NCI-H128 (cell line): ENCODE data around the gene ACTN1.

Experiments used
- DNase-seq: peaks from one replicate; lab custom pipeline; 2025; ENCODE audit not compliant: unreplicated experiment; lab: John Stamatoyannopoulos, UW

Gene ACTN1

GRCh38 chr14:68840454-68840853 is 138.6 kb downstream of the ACTN1 start:
- DNase-seq, result no peak

DNA sequence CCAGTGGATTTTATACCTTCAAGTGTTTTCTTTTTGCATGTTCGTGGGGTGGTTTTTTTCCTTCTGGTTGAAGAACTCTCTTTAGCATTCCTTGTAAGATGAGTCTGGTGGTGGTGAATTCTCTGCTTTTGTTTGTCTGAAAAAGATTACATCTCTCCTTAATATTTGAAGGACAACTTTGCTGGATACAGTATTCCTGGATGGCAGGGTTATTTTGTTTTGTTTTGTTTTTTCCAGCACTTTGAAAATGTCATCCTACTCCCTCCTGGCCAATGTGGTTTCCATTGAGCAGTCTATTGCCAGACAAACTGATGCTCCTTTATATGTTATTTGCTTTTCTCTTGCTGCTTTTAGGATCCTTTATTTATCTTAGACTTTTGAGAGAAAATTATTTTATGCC is 143.0 kb downstream of the ACTN1 start:
- no peak for DNase-seq

DNA sequence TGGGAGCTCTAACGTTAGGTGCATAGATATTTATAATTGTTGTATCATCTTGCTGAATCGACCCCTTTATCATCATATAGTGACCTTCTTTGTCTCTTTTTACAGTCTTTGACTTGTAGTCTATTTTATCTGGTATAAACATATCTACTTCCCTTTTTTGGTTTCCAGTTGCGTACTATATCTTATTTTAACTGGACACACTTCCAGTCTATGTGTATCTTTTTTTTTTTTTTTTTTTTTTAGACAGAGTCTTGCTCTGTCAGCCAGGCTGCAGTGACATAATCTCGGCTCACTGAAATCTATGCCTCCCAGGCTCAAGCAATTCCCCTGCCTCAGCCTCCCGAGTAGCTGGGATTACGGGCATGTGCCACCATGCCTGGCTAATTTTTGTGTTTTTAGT is 144.3 kb downstream of the ACTN1 start:
- DNase-seq, result no peak

DNA sequence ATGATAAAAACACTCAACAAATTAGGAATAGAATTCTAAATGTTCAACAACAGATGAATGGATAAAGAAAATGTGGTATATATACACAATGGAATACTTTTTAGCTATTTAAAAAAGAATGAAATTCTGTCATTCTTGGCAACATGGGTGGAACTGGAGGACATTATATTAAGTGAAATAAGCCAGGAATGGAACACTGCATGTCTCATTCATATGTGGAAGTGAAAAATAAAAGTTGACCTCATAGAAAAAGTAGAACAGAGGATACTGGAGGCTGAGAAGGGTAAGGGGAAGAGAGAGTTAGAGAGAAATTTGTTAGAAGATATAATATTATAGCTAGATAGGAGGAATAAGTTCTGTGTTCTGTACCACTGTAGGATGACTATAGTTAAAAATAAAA is 150.4 kb downstream of the ACTN1 start:
- DNase-seq, result no peak

DNA sequence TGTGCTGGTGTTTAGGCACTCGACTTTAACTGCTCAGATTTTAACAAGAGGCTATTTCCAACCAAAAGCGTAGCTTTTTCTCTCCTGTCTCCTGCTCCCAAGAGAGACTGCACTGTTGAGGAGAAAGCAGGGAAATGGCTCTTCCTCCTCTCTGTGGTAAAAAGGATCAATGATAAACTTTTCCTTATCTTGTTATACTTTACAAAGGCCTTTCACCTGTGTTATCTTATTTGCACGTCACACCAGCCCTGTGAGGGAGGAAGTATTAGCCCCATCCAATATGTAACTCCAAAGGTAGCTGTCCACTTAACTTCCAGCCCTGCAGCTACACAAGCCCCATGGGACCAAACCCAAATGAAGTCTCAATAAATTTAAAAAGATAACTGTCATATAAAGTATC is 153.4 kb downstream of the ACTN1 start:
- no peak for DNase-seq

DNA sequence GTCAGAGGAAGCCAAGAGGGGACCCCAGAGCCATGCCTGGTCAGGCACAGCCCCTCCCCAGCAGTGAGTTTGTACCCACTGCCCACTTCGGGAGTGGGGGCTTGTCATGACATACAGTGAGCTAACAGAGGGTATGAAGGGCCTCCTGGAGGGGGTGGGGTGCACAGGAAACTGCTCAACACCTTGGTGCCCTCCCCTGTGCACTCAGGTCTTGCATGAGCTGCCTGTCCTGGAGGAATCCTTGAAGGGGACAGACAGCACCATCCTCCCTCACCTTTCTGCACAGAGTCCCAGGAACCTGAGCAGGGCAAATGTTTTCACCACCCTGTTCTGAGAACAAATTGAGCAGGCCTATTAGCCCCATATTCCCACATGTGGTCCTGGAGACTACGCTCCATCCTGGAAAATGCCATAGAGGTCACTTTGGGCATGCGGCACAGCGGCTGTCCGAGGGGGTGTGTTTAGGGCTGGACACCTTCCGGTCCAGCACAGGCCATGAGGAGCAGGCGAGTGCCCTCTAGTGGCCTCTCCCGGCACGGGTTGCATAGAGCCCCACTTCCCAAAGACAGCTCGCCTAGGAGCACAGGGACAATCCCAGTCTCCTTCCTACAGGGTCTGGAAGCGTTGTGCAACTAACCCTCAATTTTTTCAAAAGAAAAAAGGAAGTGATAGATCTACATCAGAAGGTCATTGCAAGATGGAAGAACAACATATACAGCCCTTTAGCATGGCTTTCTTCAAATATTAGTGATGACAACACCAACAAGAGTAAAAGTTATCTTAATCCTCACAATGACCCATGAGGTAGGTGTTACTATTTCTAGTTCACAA is 154.4 kb downstream of the ACTN1 start:
- DNase-seq, result no peak

DNA sequence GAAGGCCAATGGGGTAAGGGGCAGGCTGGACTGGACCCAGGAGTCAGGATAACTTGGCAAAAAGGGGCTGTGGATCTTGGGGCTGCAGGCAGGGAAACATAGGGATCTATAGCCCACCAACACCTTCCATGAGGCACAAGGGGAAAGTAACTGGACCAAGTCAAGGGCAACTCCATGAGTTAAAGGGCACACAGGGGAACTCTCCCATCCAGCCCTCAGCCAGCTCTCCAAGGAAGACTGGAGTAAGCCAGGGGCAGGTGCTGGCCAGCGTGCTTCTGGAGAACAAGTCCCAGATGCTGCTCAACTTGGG is 154.9 kb downstream of the ACTN1 start:
- DNase-seq, result no peak
